ENCODE results near the gene WDR81.
"Not testable (repeated sequence)": the region's sequence is repeated elsewhere in the genome, so short reads cannot be mapped to it uniquely, and the experiment has no call there.

WDR81 gene

GRCh38 chr17:1732241-1732832 is 7.8 kb downstream of the WDR81 start:
- DNase-seq: no peak

GRCh38 chr17:1732833-1733321 is 8.4 kb downstream of the WDR81 start:
- no peak for DNase-seq

- DNase-seq: no peak
Measured at GRCh38 chr17:1733759-1734158, 9.3 kb downstream of the WDR81 start.

GRCh38 chr17:1735418-1735817 is 10.9 kb downstream of the WDR81 start:
- no peak for DNase-seq

- DNase-seq: no peak
Measured at GRCh38 chr17:1735834-1736347, 11.4 kb downstream of the WDR81 start.

GRCh38 chr17:1736348-1737281 is 12.1 kb downstream of the WDR81 start:
- DNase-seq: peak; percentile 66

GRCh38 chr17:1737531-1738291 is 13.2 kb downstream of the WDR81 start:
- no peak for DNase-seq

GRCh38 chr17:1741899-1742298 is 17.4 kb downstream of the WDR81 start:
- DNase-seq: not testable (repeated sequence)

- no peak for DNase-seq
Measured at GRCh38 chr17:1742371-1743087, 18.0 kb downstream of the WDR81 start, which contains the start of gene SERPINF2. Gene SERPINF2 (plus strand): TSS chr17:1742871. CDS start chr17:1744996, 2,125 bp downstream.

GRCh38 chr17:1743088-1743439 is 18.6 kb downstream of the WDR81 start:
- DNase-seq: no peak

- no peak for DNase-seq
Measured at GRCh38 chr17:1744551-1745512, 20.3 kb downstream of the WDR81 start.

GRCh38 chr17:1745513-1746020 is 21.1 kb downstream of the WDR81 start:
- no peak for DNase-seq

GRCh38 chr17:1746975-1747543 is 22.6 kb downstream of the WDR81 start:
- no peak for DNase-seq

GRCh38 chr17:1750628-1751027 is 26.1 kb downstream of the WDR81 start:
- no peak for DNase-seq

- no peak for DNase-seq
Measured at GRCh38 chr17:1752425-1753262, 28.1 kb downstream of the WDR81 start.

GRCh38 chr17:1753767-1754429 is 29.4 kb downstream of the WDR81 start:
- DNase-seq: no peak

- no peak for DNase-seq
Measured at GRCh38 chr17:1754430-1755112, 30.1 kb downstream of the WDR81 start.

GRCh38 chr17:1755252-1755826 is 30.8 kb downstream of the WDR81 start:
- DNase-seq: no peak

Measured in fibroblast of skin of right quadriceps (primary cell).